ENCODE results near the gene SUN1.

DNA sequence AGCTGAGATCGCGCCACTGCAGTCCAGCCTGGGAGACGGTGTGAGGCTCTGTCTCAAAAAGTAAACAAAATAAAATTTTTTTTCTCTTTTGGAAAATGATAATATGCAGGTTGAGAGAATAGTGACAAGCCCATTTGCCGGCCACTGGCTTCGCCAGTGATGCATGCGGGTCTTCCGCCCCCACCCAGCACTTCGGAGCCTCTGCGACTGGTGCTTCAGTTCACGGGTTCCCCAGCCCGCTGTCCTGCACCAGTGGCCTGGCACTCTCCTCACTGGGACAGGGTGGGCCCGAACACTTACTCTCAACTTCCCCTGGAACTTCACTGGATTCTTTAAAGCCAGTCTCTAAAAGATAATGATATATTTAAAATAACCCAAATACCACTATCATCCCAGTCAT lies 2.7 kb downstream of the SUN1 start:
- TF ChIP-seq, protein P1, sequence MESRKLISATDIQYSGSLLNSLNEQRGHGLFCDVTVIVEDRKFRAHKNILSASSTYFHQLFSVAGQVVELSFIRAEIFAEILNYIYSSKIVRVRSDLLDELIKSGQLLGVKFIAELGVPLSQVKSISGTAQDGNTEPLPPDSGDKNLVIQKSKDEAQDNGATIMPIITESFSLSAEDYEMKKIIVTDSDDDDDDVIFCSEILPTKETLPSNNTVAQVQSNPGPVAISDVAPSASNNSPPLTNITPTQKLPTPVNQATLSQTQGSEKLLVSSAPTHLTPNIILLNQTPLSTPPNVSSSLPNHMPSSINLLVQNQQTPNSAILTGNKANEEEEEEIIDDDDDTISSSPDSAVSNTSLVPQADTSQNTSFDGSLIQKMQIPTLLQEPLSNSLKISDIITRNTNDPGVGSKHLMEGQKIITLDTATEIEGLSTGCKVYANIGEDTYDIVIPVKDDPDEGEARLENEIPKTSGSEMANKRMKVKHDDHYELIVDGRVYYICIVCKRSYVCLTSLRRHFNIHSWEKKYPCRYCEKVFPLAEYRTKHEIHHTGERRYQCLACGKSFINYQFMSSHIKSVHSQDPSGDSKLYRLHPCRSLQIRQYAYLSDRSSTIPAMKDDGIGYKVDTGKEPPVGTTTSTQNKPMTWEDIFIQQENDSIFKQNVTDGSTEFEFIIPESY (IDR thresholded peaks at IDR 0.05), result no peak
- TF ChIP-seq RAD21 (IDR thresholded peaks at IDR 0.05), result no peak
- TF ChIP-seq, protein P2, sequence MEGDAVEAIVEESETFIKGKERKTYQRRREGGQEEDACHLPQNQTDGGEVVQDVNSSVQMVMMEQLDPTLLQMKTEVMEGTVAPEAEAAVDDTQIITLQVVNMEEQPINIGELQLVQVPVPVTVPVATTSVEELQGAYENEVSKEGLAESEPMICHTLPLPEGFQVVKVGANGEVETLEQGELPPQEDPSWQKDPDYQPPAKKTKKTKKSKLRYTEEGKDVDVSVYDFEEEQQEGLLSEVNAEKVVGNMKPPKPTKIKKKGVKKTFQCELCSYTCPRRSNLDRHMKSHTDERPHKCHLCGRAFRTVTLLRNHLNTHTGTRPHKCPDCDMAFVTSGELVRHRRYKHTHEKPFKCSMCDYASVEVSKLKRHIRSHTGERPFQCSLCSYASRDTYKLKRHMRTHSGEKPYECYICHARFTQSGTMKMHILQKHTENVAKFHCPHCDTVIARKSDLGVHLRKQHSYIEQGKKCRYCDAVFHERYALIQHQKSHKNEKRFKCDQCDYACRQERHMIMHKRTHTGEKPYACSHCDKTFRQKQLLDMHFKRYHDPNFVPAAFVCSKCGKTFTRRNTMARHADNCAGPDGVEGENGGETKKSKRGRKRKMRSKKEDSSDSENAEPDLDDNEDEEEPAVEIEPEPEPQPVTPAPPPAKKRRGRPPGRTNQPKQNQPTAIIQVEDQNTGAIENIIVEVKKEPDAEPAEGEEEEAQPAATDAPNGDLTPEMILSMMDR (IDR thresholded peaks at IDR 0.05; ENCODE audit: low read depth, low read length, missing input control), result no peak
- TF ChIP-seq JUND (IDR thresholded peaks at IDR 0.05), result no peak
- TF ChIP-seq, protein P3, sequence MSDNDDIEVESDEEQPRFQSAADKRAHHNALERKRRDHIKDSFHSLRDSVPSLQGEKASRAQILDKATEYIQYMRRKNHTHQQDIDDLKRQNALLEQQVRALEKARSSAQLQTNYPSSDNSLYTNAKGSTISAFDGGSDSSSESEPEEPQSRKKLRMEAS (IDR thresholded peaks at IDR 0.05), result no peak
- no peak for TF ChIP-seq TAF1 (conservative IDR thresholded peaks at IDR 0.05)
- no peak for TF ChIP-seq EGR1 (IDR thresholded peaks at IDR 0.05; ENCODE audit: low read depth in 2 of 2)
- TF ChIP-seq NR2F2 (IDR thresholded peaks at IDR 0.05), result no peak
- TF ChIP-seq, protein P4, sequence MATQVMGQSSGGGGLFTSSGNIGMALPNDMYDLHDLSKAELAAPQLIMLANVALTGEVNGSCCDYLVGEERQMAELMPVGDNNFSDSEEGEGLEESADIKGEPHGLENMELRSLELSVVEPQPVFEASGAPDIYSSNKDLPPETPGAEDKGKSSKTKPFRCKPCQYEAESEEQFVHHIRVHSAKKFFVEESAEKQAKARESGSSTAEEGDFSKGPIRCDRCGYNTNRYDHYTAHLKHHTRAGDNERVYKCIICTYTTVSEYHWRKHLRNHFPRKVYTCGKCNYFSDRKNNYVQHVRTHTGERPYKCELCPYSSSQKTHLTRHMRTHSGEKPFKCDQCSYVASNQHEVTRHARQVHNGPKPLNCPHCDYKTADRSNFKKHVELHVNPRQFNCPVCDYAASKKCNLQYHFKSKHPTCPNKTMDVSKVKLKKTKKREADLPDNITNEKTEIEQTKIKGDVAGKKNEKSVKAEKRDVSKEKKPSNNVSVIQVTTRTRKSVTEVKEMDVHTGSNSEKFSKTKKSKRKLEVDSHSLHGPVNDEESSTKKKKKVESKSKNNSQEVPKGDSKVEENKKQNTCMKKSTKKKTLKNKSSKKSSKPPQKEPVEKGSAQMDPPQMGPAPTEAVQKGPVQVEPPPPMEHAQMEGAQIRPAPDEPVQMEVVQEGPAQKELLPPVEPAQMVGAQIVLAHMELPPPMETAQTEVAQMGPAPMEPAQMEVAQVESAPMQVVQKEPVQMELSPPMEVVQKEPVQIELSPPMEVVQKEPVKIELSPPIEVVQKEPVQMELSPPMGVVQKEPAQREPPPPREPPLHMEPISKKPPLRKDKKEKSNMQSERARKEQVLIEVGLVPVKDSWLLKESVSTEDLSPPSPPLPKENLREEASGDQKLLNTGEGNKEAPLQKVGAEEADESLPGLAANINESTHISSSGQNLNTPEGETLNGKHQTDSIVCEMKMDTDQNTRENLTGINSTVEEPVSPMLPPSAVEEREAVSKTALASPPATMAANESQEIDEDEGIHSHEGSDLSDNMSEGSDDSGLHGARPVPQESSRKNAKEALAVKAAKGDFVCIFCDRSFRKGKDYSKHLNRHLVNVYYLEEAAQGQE (IDR thresholded peaks at IDR 0.05), result no peak
- TF ChIP-seq YY1 (IDR thresholded peaks at IDR 0.05), result no peak
